ENCODE data around the gene FPR1.

Gene FPR1

GRCh38 chr19:51796195-51796679 is 44.6 kb upstream of the FPR1 start:
- Histone ChIP-seq H3K4me1 (ENCODE audit: insufficient read depth, low read length) (peaks cover 9% of the 10 kb centered on the region), H3K36me3 (ENCODE audit: insufficient read depth, low read length) (no peaks in the 10 kb centered on the region), H3K4me2 (ENCODE audit: insufficient read depth, low read length) (no peak overlapping the region), H3K9ac (ENCODE audit: low read depth, low read length) (no peak overlapping the region), H3K4me3 (ENCODE audit: low read depth in 1 of 2, low read length in 2 of 2) (no peak overlapping the region), H4K20me1 (ENCODE audit: insufficient read depth, low read length) (no peaks in the 10 kb centered on the region), H3K79me2 (ENCODE audit: insufficient read depth, low read length) (no peaks in the 10 kb centered on the region), H3K27ac (ENCODE audit: low read length) (no peak overlapping the region), H2AFZ (ENCODE audit: low read depth, low read length) (no peak overlapping the region), H3K9me3 (ENCODE audit: insufficient read depth, low read length, severe bottlenecking) (no peaks in the 10 kb centered on the region), H3K27me3 (ENCODE audit: insufficient read depth, low read length, poor library complexity) (no peaks in the 10 kb centered on the region)
- ATAC-seq (ENCODE audit: insufficient read depth, low read depth) (no peak), DNase-seq (no peak)
- TF ChIP-seq EZH2 (IDR thresholded peaks at IDR 0.05; ENCODE audit: borderline replicate concordance, low read depth, low read length, severe bottlenecking) (no peak), CTCF (IDR thresholded peaks at IDR 0.05; ENCODE audit: borderline replicate concordance, extremely low read depth, low read length, poor library complexity, severe bottlenecking) (no peak)

- ATAC-seq (ENCODE audit: insufficient read depth, low read depth) (no peak), DNase-seq (no peak)
- Histone ChIP-seq H3K27me3 (ENCODE audit: insufficient read depth, low read length, poor library complexity) (no peaks in the 10 kb centered on the region), H3K4me1 (ENCODE audit: insufficient read depth, low read length) (peaks cover 9% of the 10 kb centered on the region), H3K4me3 (ENCODE audit: low read depth in 1 of 2, low read length in 2 of 2) (no peak within 1 kb of the TSS), H3K79me2 (ENCODE audit: insufficient read depth, low read length) (no peaks in the 10 kb centered on the region), H4K20me1 (ENCODE audit: insufficient read depth, low read length) (no peaks in the 10 kb centered on the region), H3K4me2 (ENCODE audit: insufficient read depth, low read length) (no peak within 1 kb of the TSS), H3K9ac (ENCODE audit: low read depth, low read length) (no peak within 1 kb of the TSS), H2AFZ (ENCODE audit: low read depth, low read length) (no peak within 1 kb of the TSS), H3K9me3 (ENCODE audit: insufficient read depth, low read length, severe bottlenecking) (no peaks in the 10 kb centered on the region), H3K36me3 (ENCODE audit: insufficient read depth, low read length) (no peaks in the 10 kb centered on the region), H3K27ac (ENCODE audit: low read length) (no peak within 1 kb of the TSS)
- no peak for TF ChIP-seq CTCF (IDR thresholded peaks at IDR 0.05; ENCODE audit: borderline replicate concordance, extremely low read depth, low read length, poor library complexity, severe bottlenecking)
- TF ChIP-seq EZH2 (IDR thresholded peaks at IDR 0.05; ENCODE audit: borderline replicate concordance, low read depth, low read length, severe bottlenecking): no peak
Measured at GRCh38 chr19:51794885-51795490, 43.3 kb upstream of the FPR1 start, which contains the start of gene FPR3. Gene FPR3 (plus strand): TSS chr19:51795157. CDS start chr19:51823749, 28,592 bp downstream.

- ATAC-seq (ENCODE audit: insufficient read depth, low read depth) (no peak), DNase-seq (no peak)
- H3K4me2 ChIP-seq (ENCODE audit: insufficient read depth, low read length): no peak overlapping the region
- peaks cover 4% of the 10 kb centered on the region for H3K4me1 ChIP-seq (ENCODE audit: insufficient read depth, low read length)
- no peaks in the 10 kb centered on the region for H3K79me2 ChIP-seq (ENCODE audit: insufficient read depth, low read length)
- no peak overlapping the region for H2AFZ ChIP-seq (ENCODE audit: low read depth, low read length)
- H4K20me1 ChIP-seq (ENCODE audit: insufficient read depth, low read length): no peaks in the 10 kb centered on the region
- no peak overlapping the region for H3K9ac ChIP-seq (ENCODE audit: low read depth, low read length)
- TF ChIP-seq CTCF (IDR thresholded peaks at IDR 0.05; ENCODE audit: borderline replicate concordance, extremely low read depth, low read length, poor library complexity, severe bottlenecking) (no peak), EZH2 (IDR thresholded peaks at IDR 0.05; ENCODE audit: borderline replicate concordance, low read depth, low read length, severe bottlenecking) (no peak)
- H3K27ac ChIP-seq (ENCODE audit: low read length): no peak overlapping the region
- H3K4me3 ChIP-seq (ENCODE audit: low read depth in 1 of 2, low read length in 2 of 2): no peak overlapping the region
- no peaks in the 10 kb centered on the region for H3K36me3 ChIP-seq (ENCODE audit: insufficient read depth, low read length)
- H3K9me3 ChIP-seq (ENCODE audit: insufficient read depth, low read length, severe bottlenecking): no peaks in the 10 kb centered on the region
- no peaks in the 10 kb centered on the region for H3K27me3 ChIP-seq (ENCODE audit: insufficient read depth, low read length, poor library complexity)
Measured at GRCh38 chr19:51793994-51794393, 42.3 kb upstream of the FPR1 start.
